GM12878 (cell line): ENCODE measurements around the gene SNRPD2. TPM values are rescaled to one million over a fixed set of nuclear protein-coding genes. Genes with fewer than 3 reads are reported as not detected.

ENCODE experiments used
- ATAC-seq: fragments of 200-7000 bp; cut with Tn5 transposase; 3 replicates; pipeline ENCODE4 v1.9.1; 2020; ENCODE audit warnings: mild to moderate bottlenecking, moderate library complexity
- BruUV-seq: library from RNA; stranded (reverse); fragments of 400-500 nt; replicated peaks from 2 replicates; lab custom pipeline; 2021; lab: Mats Ljungman, UMichigan
- CTCF ChIA-PET: fragments of 300-600 bp; sonication (Branson Sonifier 250); formaldehyde crosslinking; extraction: SDS; loops from one replicate; lab custom pipeline; 2021; ENCODE audit warnings: inconsistent platforms; lab: Yijun Ruan, JAX
- POLR2A ChIA-PET: fragments of 350-600 bp; formaldehyde crosslinking; extraction: SDS; loops from one replicate; lab custom pipeline; 2021; ENCODE audit warnings: inconsistent platforms; lab: Charles Lee
- RAD21 ChIA-PET: fragments of 300-600 bp; sonication (Branson Sonifier 250); formaldehyde crosslinking; loops from one replicate; lab custom pipeline; 2023; ENCODE audit warnings: antibody characterized with exemption; ENCODE audit not compliant: unreplicated experiment; lab: Charles Lee
- SMC1A ChIA-PET: fragments of 300-600 bp; sonication (Branson Sonifier 250); formaldehyde crosslinking; loops from one replicate; lab custom pipeline; 2023; ENCODE audit not compliant: unreplicated experiment, uncharacterized antibody; lab: Charles Lee
- DNase-seq: peaks from one replicate; pipeline ENCODE4 v3.0.0-alpha.2; 2011; ENCODE audit warnings: low read depth, low spot score
- FAIRE-seq: peaks from 3 replicates; lab custom pipeline; 2011; peaks lifted over from hg19 to GRCh38; lab: Jason Lieb, UNC
- H2AFZ ChIP-seq: 2 replicates; pipeline ENCODE4 v1.6.0; 2011; ENCODE audit warnings: low read depth, low read length, control low read depth; ENCODE audit not compliant: control insufficient read depth
- H3K27ac ChIP-seq: 2 replicates; pipeline ENCODE4 v1.5.1; 2011; ENCODE audit warnings: control low read depth; ENCODE audit not compliant: control insufficient read depth, insufficient read depth
- H3K27me3 ChIP-seq, 2 experiments: replicated peaks in 1 of 2; 2 replicates each; pipeline versions ENCODE4 v1.6.0 to v1.6.1; 2011; ENCODE audit warnings: low read length in 1 of 2; ENCODE audit not compliant: control insufficient read depth in 2 of 2, insufficient read depth in 2 of 2
- H3K36me3 ChIP-seq, 2 experiments: 2 replicates each; pipeline ENCODE4 v1.5.1; 2011; ENCODE audit warnings: low read length in 1 of 2; ENCODE audit not compliant: control insufficient read depth in 2 of 2, insufficient read depth in 2 of 2
- H3K4me1 ChIP-seq: 2 replicates; pipeline ENCODE4 v1.6.1; 2011; ENCODE audit warnings: mild to moderate bottlenecking, low read length, moderate library complexity, mixed read lengths; ENCODE audit not compliant: control insufficient read depth, insufficient read depth
- H3K4me2 ChIP-seq: 2 replicates; pipeline ENCODE4 v1.6.0; 2011; ENCODE audit warnings: control low read depth; ENCODE audit not compliant: control insufficient read depth, insufficient read depth
- H3K4me3 ChIP-seq: fragments of 200-600 bp; sonication (generic); 2 replicates; pipeline ENCODE4 v1.5.1; 2016
- H3K79me2 ChIP-seq: 2 replicates; pipeline ENCODE4 v1.6.0; 2011; ENCODE audit warnings: low read length; ENCODE audit not compliant: control insufficient read depth, insufficient read depth
- H3K9ac ChIP-seq: 2 replicates; pipeline ENCODE4 v1.8.0; 2011; ENCODE audit warnings: low read length, control low read depth, mixed read lengths; ENCODE audit not compliant: control insufficient read depth, insufficient read depth
- H3K9me3 ChIP-seq: replicated peaks from 3 replicates; pipeline ENCODE4 v1.5.1; 2011; ENCODE audit warnings: mild to moderate bottlenecking, low read length; ENCODE audit not compliant: control insufficient read depth, insufficient read depth
- H4K20me1 ChIP-seq: 2 replicates; pipeline ENCODE4 v1.6.0; 2011; ENCODE audit not compliant: control insufficient read depth, insufficient read depth
- KLF5 ChIP-seq: fragments of 450-650 bp; IDR thresholded peaks from 2 replicates; pipeline ENCODE4 v1.6.1; 2014; ENCODE audit warnings: mild to moderate bottlenecking; ENCODE audit not compliant: partially characterized antibody
- YBX1 ChIP-seq: fragments of 450-650 bp; IDR thresholded peaks from 2 replicates; pipeline ENCODE4 v1.6.1; 2016; ENCODE audit warnings: antibody characterized with exemption
- ZNF207 ChIP-seq: fragments of 450-650 bp; IDR thresholded peaks from 2 replicates; pipeline ENCODE4 v1.6.1; 2014; ENCODE audit warnings: antibody characterized with exemption, mild to moderate bottlenecking, borderline replicate concordance
- WGBS: methylation state at CpG from one replicate; pipeline ENCODE4 v1.1.6; 2016; ENCODE audit warnings: low lambda C conversion rate; ENCODE audit not compliant: insufficient replicate concordance, insufficient coverage; ENCODE audit errors: missing lambda C conversion rate; 5-methylcytosine and 5-hydroxymethylcytosine counted together
- in situ Hi-C: fragments of 300-500 bp; cut with MboI; formaldehyde crosslinking; loops from 9 replicates; pipeline ENCODE4 v1.14.3; 2018; ENCODE audit warnings: mixed read lengths
- intact Hi-C: fragments of 100-400 bp; cut with micrococcal nuclease; formaldehyde crosslinking; loops from one replicate; pipeline ENCODE4 v1.14.2; 2022; ENCODE audit not compliant: unreplicated experiment
- polyA plus RNA-seq, 11 experiments: library from polyadenylated mRNA; depleted of rRNA in 4 of 11; unstranded in 6 of 11; stranded (reverse) in 5 of 11; fragments of >200 nt; fragmentation: Nextera tagmentation in 4 of 11; fragmentation: Illumina TruSeq in 1 of 11; extraction: Ambion mirVana in 4 of 11; extraction: Trizol in 1 of 11; gene quantifications; 1 replicate in 1 of 11; 2 replicates in 10 of 11; pipeline versions ENCODE4 v1.2.1 to v1.2.3, GENCODE V29; 2011 to 2016; ENCODE audit warnings: inconsistent platforms in 2 of 11, missing spikeins in 2 of 11, low read depth in 1 of 11
- total RNA-seq, 4 experiments: library from RNA; depleted of rRNA in 3 of 4; stranded (reverse); fragments of >200 nt in 3 of 4; fragmentation: Illumina TruSeq in 1 of 4; extraction: Trizol in 1 of 4; gene quantifications; 2 replicates each; pipeline versions ENCODE4 v1.2.1 to v1.2.3, GENCODE V29; 2013 to 2021
- TF ChIP-seq, protein P1 (sequence below): IDR thresholded peaks from 2 replicates; pipeline ENCODE4 v1.6.1; 2011; ENCODE audit warnings: mild to moderate bottlenecking, low read depth, low read length, moderate library complexity; ENCODE audit not compliant: insufficient replicate concordance
- TF ChIP-seq, protein P2 (sequence below): IDR thresholded peaks from 2 replicates; pipeline ENCODE4 v1.6.1; 2011; ENCODE audit warnings: borderline replicate concordance, low read depth, mild to moderate bottlenecking, moderate library complexity, low read length; ENCODE audit not compliant: insufficient read depth, poor library complexity, severe bottlenecking

The SNRPD2 gene
- total and polyA plus RNA-seq, 10 of the 15 experiments (the other 5 are each of a cell fraction or from before 2014, with no cell fraction given) = 526 to 3,621 (median 951) TPM

- no peak overlapping the region for H2AFZ ChIP-seq
- no peak overlapping the region for H3K9ac ChIP-seq
- no peaks in the 10 kb centered on the region for H4K20me1 ChIP-seq
- BruUV-seq = no TSS peak
- POLR2A ChIA-PET = interaction anchor here (0.6 to 0.7 kb wide), 2 partner anchors 13 to 36 kb away, joined by 3 read pairs; no protein-coding TSS in a partner anchor
- no peak overlapping the region for H3K4me2 ChIP-seq
- no peak for DNase-seq
- SMC1A ChIA-PET = no interaction called here
- intact Hi-C loops = no loop called here
- in situ Hi-C loops = no loop called here
- 53% methylated on average over 7 of the region's 7 CpGs for WGBS
- TF ChIP-seq, protein P1, sequence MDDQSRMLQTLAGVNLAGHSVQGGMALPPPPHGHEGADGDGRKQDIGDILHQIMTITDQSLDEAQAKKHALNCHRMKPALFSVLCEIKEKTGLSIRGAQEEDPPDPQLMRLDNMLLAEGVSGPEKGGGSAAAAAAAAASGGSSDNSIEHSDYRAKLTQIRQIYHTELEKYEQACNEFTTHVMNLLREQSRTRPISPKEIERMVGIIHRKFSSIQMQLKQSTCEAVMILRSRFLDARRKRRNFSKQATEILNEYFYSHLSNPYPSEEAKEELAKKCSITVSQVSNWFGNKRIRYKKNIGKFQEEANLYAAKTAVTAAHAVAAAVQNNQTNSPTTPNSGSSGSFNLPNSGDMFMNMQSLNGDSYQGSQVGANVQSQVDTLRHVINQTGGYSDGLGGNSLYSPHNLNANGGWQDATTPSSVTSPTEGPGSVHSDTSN = peak; percentile 7
- TF ChIP-seq YBX1 (no peak), KLF5 (no peak), ZNF207 (no peak)
- TF ChIP-seq, protein P2, sequence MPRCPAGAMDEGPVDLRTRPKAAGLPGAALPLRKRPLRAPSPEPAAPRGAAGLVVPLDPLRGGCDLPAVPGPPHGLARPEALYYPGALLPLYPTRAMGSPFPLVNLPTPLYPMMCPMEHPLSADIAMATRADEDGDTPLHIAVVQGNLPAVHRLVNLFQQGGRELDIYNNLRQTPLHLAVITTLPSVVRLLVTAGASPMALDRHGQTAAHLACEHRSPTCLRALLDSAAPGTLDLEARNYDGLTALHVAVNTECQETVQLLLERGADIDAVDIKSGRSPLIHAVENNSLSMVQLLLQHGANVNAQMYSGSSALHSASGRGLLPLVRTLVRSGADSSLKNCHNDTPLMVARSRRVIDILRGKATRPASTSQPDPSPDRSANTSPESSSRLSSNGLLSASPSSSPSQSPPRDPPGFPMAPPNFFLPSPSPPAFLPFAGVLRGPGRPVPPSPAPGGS = peak; percentile 92
- no peaks in the 10 kb centered on the region for H3K36me3 ChIP-seq
- FAIRE-seq = no peak
- no peaks in the 10 kb centered on the region for H3K9me3 ChIP-seq
- no peak for ATAC-seq
- H3K27ac ChIP-seq = no peak overlapping the region
- RAD21 ChIA-PET = no interaction called here
- H3K27me3 ChIP-seq = no peaks in the 10 kb centered on the region
- H3K4me1 ChIP-seq = peaks cover 5% of the 10 kb centered on the region
- H3K79me2 ChIP-seq = peaks cover 9% of the 10 kb centered on the region
- H3K4me3 ChIP-seq = no peak overlapping the region
- CTCF ChIA-PET = no interaction called here
These were observed 27.2 kb downstream of the SNRPD2 start for GRCh38 chr19:45664575-45664974.
